Measurements from ENCODE around the gene SRL.
"Not testable (repeated sequence)": the region's sequence is repeated elsewhere in the genome, so short reads cannot be mapped to it uniquely, and the experiment has no call there.

The SRL gene

DNA sequence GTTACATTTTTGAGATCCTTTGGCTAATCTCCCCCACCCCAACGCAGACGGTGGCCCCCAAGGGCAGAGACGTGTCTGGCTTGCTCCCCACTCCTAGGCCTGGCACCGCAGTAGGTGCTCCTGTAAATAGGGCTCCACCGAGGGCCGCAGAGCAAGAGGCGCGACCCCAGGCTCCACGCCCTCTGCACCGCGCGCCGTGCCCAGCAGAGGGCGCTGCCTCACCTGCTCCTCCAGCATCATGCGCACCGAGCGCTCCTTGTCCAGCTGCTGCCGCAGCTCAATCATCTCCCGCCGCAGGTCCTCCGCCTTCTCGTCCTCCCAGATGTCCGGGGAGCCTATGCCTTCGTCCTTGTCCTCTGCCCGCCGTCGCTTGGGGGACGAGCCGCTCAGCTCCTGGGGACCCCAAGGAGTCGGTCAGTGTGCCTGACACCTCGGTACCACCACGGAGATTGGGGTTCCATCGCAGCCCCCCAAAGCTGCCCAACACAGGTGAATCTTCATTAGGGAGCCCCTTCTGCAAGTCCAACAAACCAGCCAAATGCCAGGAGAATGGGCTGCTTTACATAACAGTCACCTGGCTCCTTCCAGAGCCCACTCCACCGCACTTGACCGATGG, 19.8 kb upstream of the SRL start:
- DNase-seq (ENCODE audit: low read depth in 1 of 2, low spot score in 1 of 2) = no peak

DNA sequence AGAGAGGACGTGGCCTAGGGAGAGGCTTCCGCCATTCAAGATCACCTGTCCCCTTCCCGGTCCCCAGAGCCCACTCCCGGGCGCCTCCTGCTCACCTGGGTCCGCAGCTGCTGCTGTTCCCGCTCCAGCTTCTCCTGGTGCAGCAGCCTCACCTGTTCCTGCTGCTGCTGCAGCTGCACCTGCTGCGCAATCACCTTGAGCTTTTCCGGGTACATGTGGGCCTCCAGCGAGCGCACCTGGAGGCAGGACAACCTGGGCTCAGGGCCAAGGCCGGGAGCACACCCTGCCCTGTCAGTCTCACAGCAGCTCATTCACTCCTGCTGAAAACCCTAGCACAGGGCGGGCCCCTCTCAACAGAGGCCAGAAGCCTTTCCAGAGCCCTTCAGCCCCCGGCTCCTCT, 18.5 kb upstream of the SRL start:
- DNase-seq (ENCODE audit: low read depth in 1 of 2, low spot score in 1 of 2) = no peak

DNA sequence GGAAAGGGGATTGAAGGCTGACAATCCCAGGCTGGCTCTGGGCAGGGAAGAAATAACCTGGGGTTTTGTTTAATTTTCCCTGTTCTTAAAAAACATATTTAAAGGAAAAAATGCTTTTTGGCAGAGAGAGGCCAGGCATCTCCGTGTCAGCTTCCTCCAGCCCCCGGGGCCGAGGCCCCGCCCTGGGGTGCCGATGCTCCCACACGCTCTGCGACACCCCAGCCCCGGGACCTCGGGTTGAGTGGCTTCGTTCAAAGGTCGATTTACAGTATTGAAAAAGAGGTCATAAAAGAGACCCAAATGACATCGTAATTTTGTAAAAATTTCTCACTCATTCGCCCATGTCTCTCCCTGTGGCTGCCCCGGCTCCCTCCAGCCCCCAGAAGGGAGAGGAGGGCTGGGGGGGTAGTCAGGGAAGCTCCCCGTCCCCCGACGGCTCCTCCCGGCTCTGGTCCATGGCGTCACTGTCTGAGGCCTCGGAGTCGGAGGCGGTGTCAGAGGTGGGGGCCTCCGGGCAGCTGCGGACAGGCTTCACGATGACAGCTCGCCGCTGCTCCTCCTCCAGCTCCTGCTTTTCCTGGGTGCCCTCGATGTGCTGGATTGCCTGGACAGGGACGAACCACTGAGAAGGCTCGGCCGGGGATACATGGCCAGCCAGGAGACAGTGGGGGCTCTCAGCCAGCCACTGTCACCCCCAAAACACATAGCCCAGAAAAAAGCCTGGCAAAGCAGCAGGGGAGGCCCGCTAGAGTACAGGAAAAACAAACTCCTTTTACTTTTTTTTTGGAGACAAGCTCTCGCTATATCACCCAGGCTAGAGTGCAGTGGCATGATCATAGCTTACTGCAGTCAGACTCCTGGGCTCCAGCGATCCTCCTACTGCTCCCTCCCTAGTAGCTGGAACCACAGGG, 16.0 kb upstream of the SRL start:
- DNase-seq (ENCODE audit: low read depth in 1 of 2, low spot score in 1 of 2) = no peak

DNA sequence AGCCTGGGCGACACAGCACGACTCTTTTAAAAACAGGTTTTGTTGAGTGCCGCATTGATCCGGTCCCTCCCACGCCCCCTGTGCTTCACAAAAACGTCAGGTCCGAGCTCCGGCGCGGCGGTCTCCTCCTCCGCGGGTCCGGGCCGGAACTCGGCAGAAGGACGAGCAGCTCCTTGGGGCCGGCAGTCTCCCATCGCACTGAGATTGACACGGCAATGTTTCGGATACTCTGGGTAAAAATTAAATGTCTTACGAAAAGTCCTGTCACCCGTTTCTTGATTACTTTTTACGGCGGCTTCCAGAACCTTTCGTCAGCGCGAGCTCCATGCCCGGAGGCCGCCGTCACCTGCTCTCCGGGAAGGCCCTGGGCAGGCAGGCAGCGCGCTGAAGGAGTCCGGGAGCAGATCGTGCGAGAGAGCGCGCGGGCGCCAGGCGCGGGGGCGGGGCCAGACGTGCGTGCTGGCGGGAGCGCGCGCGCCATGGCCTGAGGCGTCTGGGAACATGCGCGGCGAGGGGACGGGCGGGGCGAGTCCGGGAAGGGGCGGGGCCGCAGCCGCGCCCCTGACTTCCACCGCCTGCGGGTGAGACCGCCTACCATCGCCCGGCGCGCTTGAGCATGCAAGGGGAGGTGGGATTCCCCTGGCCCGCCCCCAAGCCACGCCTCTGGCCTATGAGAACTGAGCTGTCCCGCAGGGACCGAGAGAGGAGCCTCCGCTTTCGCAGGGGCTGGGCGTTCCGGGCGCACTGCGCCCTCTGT, 11.7 kb upstream of the SRL start:
- peak; percentile 98 to 100 for DNase-seq (ENCODE audit: low read depth in 1 of 2, low spot score in 1 of 2)

DNA sequence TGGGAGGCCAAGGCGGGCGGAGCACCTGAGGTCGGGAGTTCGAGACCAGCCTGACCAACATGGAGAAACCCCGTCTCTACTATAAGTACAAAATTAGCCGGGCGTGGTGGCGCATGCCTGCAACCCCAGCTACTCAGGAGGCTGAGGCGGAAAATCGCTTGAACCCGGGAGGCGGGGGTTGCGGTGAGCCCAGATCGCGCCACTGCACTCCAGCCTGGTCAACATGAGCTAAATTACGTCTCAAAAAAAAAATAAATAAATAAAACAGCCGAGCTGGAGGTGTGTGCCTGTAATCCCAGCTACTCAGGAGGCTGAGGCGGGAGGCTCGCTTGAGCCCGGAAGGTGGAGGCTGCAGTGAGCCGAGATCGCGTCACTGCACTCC, 11.1 kb upstream of the SRL start:
- DNase-seq (ENCODE audit: low read depth in 1 of 2, low spot score in 1 of 2) = not testable (repeated sequence)

DNA sequence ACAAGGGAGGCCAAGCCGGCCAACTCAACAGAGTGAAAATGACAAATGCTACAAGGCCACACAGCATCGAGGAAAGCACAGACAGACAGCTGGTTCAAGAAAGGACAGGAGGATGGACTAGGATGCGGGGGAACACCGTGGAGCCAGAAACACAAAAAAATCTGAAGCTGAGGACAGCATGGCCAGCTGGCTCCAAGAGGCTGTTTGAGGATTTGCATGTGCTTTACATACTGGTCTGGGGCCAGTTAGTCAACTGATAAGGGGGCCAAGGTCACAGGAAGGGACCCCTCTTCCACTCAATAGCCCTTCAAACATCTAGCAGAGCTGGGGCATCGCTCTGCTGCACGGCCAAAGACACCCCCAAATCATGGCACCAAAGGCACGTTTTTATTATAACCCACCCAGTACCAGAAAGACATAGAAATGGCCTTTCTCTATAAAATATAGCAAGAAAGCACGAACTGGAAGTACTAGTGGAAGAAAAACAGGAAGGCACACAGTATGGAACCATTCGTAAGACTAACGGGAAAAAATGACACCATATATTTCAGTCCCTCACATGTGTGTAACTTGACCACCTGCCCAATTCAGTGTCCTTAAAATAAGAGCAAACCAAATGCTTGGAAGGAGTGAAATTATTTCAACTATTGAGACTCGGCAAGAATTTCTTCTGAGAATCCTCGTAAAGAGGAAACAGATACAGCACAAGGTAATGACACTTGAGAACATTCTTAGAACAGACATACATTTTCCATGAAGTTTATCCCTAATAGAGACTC, 7.8 kb upstream of the SRL start:
- DNase-seq (ENCODE audit: low read depth in 1 of 2, low spot score in 1 of 2) = no peak

DNA sequence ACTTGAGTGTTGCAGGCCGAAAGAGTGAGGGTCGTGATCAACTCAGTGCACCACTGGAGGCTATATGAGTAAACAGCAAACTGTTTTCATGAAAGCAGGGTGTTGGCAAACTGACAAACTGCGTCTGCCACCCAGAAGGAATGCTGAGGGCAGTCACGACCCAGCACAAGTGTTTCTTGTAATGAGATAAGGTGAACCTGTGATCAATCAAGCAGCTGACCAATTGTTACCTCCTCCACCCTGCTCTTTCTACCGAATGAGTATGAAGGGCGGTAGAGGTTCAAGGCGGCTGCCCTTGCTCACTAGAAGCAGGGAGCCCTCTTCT, 5.5 kb upstream of the SRL start:
- no peak for DNase-seq (ENCODE audit: low read depth in 1 of 2, low spot score in 1 of 2)

DNA sequence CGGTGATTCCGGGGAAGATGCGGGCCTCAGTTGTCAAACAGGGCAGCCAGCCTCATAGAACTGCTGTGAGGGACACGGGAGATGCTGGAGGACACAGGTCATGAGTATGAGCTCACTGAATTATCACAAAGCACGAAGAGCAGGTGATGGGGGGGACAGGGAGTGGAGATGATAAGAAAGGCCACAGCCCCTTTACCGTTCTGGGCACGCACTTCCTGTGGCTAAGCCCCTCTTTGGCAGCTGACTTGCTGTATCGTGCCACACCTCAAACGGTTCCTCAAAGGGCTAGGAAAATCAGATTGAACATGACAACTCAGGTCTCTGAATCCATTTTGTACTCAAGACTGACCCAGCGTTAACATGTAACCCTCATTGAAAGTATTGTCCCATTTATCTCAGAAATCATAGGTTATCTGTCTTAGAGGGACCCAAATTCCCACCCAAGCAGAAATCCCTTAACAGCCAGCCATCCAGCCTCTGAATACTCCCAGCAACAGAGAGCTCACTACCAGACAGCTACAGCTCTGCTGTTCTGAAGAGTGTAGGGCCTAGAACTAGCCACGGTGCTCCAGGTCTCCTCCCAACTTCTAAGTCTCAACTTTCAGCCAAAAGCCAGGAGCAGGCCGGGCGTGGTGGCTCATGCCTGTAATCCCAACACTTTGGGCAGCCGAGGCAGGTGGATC, 5.0 kb upstream of the SRL start:
- no peak for DNase-seq (ENCODE audit: low read depth in 1 of 2, low spot score in 1 of 2)

DNA sequence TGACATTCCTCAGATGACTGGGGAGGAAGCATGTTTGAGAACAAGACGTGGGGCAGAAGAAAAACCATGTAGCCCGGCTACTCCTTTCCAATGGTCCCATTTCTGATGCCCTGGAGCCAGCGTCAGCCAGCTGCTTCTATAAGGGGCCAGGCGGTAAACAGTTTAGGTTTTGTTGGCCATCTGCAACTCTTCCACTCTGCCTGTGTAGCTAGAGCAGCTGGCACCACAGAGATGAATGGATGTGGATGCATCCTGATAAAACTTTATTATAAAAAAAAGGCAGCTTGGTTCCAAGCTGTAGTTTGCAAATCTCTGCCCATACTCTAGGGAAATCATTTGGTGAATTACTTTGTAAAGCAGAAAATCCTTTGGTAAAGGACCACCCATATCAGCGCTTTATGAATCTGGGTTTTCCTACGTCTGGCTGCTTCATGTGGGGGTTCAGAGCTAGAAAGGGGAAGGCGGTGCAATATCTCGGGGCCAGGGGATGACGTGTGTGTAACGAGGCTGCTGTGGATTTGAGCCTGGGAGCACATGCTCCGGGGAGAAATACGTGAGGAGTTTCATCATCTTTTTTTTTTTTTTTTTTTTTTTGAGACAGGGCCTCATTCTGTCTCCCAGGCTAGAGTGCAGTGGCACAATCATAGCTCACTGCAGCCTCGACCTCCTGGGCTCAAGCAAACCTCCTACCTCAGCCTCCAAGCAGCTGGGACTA, 3.4 kb upstream of the SRL start:
- no peak for DNase-seq (ENCODE audit: low read depth in 1 of 2, low spot score in 1 of 2)

DNA sequence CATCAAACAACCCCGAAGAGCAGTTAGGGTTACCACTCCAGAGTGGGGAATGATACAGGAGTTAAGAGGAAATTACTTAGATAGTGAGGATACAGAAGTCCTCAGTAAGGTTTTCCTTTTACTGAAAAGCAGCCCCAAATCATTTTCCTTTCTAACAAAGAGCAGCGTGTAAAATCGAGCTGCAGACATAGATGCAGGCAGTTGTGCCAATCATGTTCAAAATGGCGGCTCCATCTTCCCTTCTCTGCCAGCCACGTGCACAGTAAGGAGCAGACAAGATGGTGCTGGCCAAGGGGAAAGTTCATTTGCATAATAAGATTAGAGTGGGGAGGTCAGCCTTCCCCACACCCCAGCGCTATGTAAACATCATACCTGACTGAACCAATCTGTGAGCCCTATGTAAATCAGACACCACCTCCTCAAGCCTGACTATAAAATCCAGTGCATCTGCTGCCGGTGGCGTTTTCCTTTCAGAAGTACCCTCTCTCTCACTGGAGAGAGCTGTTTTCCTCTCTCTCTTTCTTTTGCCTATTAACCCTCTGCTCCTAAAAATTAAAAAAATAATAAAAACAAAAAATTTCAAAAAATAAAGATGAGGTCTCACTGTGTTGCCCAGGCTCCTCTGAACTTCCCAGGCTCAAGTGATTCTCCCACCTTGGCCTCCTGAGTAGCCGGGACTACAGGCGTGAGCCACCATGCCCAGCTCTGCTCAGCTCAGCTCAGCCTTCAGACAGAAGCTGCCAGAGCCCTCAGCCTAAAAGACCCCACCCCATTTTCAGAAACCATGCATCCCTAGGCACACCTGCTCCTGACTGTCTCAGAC, 2.6 kb upstream of the SRL start:
- DNase-seq (ENCODE audit: low read depth in 1 of 2, low spot score in 1 of 2) = no peak

DNA sequence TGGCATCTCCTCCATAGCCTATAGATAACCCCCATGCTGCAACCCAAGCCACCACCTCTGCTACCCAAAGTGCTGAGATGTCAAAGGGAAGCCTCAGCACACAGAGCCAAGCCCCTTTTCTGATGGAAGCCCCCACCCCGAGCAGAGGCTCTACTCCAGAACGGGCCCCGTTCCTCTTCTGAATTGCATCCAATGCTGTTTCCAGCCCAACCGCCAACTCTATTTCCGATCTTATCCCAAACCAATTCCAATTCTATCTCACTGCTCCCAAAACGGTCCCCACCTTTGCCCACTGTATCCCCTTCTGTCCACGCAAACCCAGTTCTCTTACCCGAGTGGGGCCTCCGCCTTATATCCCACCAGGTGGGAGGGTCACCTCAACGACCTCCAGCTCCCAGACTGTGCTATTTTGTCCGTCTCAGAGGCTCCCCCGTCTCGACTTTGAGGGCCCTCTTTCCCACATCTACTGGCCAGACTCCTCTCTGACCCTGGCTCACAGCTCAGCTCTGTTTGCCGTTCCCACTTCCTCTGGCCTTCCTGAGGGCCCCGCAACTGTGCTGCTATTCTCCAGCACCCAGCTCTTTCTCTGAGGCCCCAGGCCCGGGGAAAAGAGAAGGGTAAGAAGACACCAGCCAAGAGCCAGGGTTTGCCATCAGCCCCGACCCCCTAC, 487 bp downstream of the SRL start:
- DNase-seq (ENCODE audit: low read depth in 1 of 2, low spot score in 1 of 2) = no peak

DNA sequence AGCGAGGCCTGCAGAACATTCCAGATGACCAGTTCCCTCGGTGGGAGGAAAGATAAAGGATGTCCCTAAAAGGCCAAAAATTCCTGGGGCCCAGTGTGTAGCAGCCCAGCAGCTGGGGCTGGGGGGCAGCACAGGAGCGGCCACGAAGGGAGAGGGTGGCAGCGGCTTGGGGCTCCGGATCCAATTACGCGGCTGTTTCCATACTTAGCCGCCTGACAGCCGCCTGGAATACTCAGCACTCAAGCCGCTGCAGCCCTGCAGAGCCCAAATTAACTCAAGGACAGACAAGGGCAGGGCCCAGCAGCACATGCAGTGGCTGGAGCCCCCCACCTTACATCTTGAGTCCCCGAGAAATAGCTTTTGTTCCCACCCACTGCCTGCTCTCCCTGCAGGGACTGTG, 1.3 kb downstream of the SRL start:
- DNase-seq (ENCODE audit: low read depth in 1 of 2, low spot score in 1 of 2) = no peak

DNA sequence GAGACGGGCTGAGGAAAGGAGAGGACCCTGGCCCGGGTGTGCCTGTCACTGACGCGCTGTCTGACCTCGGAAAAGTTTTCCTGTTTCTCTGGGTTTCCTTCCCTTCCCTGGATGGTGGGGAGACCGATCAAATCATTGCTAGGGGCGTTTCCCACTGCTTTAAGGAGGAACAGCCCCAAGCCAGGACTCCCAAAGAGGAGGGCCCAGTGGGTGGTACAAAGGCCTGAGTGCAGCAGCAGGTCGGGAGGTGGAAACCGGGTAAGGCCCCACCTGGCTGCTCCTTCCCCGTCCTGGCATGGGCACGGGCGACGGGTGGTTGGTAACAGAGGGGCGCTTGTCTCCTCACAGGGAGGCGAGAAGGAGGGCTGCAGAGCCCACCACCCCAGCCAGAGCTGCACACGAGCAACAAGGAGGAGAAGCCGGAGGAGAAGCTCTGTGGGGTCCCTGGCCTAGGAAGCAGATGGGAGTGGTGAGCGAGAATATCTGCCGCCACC, 2.2 kb downstream of the SRL start:
- DNase-seq (ENCODE audit: low read depth in 1 of 2, low spot score in 1 of 2) = no peak

DNA sequence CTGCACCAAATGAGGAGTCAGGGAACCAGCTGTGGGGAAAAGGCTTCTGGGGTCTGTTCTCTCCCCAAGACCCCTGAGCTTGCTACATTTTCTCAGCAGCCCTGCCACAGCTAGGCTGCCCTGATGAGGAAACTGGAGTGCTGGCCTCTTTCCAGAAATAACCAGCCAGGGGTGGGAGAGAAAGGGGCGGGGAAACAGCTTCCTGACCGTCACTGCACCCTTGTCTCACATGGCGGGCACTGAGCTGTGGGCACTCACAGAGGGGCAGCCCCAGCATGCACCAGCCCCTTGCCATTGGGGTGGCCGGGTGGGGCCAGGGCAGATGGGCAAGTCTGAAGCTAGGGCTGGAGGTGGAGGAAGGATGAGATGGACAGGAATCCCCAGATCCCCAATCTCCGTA, 2.9 kb downstream of the SRL start:
- no peak for DNase-seq (ENCODE audit: low read depth in 1 of 2, low spot score in 1 of 2)

DNA sequence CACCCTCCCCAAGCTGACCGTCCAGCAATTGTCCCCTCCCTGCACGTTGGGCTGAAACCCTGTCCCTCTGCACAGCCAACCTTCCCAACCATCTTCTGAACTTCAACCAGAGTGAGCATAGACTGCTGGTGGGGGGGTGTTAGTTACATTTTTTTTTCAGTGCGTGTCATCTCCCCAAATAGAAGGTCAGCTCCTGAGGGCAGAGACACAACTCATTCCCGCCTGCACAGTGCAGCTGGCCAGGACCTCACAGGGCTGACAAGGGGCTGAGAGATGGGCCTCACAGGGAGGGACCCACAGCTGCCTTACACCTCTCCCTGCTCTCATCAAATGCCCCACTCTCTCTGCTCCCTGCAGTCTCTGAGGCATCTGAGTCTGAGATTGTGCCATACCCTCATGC, 8.4 kb downstream of the SRL start:
- DNase-seq (ENCODE audit: low read depth in 1 of 2, low spot score in 1 of 2) = no peak

DNA sequence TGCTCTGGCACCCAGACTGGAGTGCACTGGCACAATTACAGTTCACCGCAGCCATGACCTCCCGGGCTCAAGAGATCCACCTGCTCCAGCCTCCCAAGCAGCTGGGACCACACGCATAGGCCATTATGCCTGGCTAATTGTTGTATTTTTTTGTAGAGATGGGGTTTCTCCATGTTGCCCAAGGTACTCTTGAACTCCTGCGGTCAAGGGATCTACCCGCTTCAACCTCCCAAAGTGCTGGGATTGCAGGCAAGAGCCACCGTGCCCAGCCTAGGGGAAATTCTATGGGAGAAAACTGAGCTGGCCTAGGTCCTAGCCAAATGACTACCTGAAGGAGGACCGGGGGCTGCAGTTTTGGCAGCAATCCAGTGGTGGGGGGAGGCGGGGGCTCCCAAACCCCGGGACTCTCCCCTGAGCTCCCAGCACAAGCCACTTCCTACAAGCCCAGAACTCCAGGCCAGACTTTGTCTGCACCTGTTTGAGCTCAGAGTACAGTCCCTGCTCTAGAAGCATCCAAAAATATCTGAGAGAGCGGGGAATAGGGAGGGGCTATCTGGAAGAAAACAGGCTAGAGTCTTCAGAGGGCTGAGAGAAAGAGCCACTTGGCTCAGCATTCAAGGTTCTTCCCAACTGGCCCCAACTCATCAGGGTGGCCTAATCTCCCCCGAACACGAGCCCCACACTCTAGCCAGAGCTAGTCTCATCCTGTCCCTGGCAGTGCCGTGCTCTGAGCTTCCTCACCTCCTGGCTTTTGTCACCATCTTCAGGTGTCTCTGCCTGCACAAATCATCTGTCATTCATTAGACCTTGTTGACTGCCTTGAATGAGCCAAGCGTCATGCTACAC, 9.1 kb downstream of the SRL start:
- DNase-seq (ENCODE audit: low read depth in 1 of 2, low spot score in 1 of 2) = no peak

DNA sequence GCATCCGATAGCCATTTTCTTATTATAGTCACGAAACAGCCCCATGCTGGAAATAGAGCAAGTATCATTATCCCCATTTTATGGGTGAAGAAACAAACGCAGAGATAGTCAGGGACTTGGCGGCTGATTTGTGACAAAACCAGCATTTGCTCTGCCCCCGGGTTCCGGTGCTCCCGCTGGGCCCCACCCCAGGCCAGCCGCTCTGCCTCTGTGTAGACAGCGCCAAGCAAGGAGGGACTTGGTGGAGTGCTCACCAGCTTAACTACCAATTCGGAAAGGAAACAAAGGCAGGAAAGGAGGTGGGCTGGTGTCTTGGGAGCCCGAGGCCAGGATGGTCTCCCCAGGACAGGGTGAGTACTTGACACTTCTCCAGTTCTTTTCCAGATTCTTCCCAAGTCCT, 10.0 kb downstream of the SRL start:
- no peak for DNase-seq (ENCODE audit: low read depth in 1 of 2, low spot score in 1 of 2)

DNA sequence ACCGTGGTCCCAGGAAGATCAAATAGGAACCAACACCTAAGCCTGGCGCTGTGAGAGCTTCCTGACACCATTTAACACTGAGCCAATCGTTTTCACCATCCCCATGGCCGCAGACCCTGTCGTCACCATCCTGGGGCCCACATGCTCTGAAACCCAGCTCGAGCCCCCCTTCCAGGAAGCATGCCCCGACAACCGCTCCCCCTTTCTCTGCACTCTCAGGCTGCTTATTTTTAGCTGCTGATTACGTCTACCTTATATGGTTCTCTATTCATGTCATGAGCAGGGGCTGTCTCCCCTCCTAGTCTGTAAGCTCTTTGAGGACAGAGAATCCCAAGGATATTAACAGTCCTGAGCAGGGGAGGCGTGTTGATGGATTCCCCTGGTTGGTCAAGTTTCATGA, 10.5 kb downstream of the SRL start:
- no peak for DNase-seq (ENCODE audit: low read depth in 1 of 2, low spot score in 1 of 2)

Data from activated T-helper 1 cell treated with anti-CD3 and anti-CD28 coated beads, Interleukin-2, amount 50 U/mL, for 16 hours (primary cell).